B cell (primary cell): ENCODE results near the gene PPP6R3. TPM values are rescaled to one million over a fixed set of nuclear protein-coding genes. Genes with fewer than 3 reads are reported as not detected.

Experiments used
- ATAC-seq: fragments of 200-7000 bp; cut with Tn5 transposase; one replicate; pipeline ENCODE4 v1.10.0; 2021; ENCODE audit warnings: low read depth, mild to moderate bottlenecking, moderate number of reproducible peaks, moderate library complexity
- CTCF ChIA-PET: fragments of 350-600 bp; sonication (Branson Sonifier 250); formaldehyde crosslinking; loops from one replicate; lab custom pipeline; 2021; ENCODE audit warnings: antibody characterized with exemption, inconsistent platforms; lab: Charles Lee
- POLR2A ChIA-PET: fragments of 350-600 bp; sonication (Branson Sonifier 250); formaldehyde crosslinking; loops from one replicate; lab custom pipeline; 2021; ENCODE audit warnings: antibody characterized with exemption; lab: Charles Lee
- DNase-seq: peaks from one replicate; pipeline ENCODE4 v3.0.0; 2013
- H2AFZ ChIP-seq: 2 replicates; pipeline ENCODE4 v1.6.1; 2012; ENCODE audit warnings: mild to moderate bottlenecking, low read depth, low read length; ENCODE audit not compliant: insufficient read depth, poor library complexity, severe bottlenecking
- H3K27ac ChIP-seq, 2 donors: 1 replicate in 1 of 2; 2 replicates in 1 of 2; pipeline ENCODE4 v1.5.1; 2012 to 2013; ENCODE audit warnings: low read length in 2 of 2, mild to moderate bottlenecking in 2 of 2, moderate library complexity in 1 of 2
- H3K27me3 ChIP-seq, 4 experiments: fragments of 200-600 bp in 1 of 4; sonication (generic) in 1 of 4; replicated peaks in 1 of 4; 1 replicate in 2 of 4; 2 replicates in 2 of 4; pipeline versions ENCODE4 v1.6.1 to v1.7.0; 2013 to 2016; ENCODE audit warnings: low read length in 3 of 4, mild to moderate bottlenecking in 2 of 4, mixed read lengths in 1 of 4, moderate library complexity in 1 of 4; ENCODE audit not compliant: insufficient read depth in 4 of 4, control insufficient read depth in 3 of 4; ENCODE audit errors: control extremely low read depth in 1 of 4
- H3K36me3 ChIP-seq, 2 experiments: replicated peaks in 1 of 2; 1 replicate in 1 of 2; 2 replicates in 1 of 2; pipeline versions ENCODE4 v1.6.1 to v1.7.1; 2013; ENCODE audit warnings: low read length in 1 of 2; ENCODE audit not compliant: insufficient read depth in 2 of 2, control insufficient read depth in 1 of 2; ENCODE audit errors: control extremely low read depth in 1 of 2, extremely low read depth in 1 of 2
- H3K4me1 ChIP-seq, 2 donors: fragments of 200-600 bp in 1 of 2; sonication (generic) in 1 of 2; 1 replicate in 1 of 2; 2 replicates in 1 of 2; pipeline versions ENCODE4 v1.5.1 to v1.6.1; 2013 to 2017; ENCODE audit warnings: low read length in 2 of 2; ENCODE audit not compliant: control insufficient read depth in 2 of 2, insufficient read depth in 2 of 2
- H3K4me2 ChIP-seq: replicated peaks from 2 replicates; pipeline ENCODE3; 2012; ENCODE audit warnings: mild to moderate bottlenecking, low read depth, low read length; ENCODE audit not compliant: poor library complexity, severe bottlenecking
- H3K4me3 ChIP-seq, 5 experiments: fragments of 200-600 bp in 1 of 5; sonication (generic) in 1 of 5; 1 replicate in 3 of 5; 2 replicates in 2 of 5; pipeline versions ENCODE4 v1.5.1 to v1.7.0; 2011 to 2016; ENCODE audit warnings: low read length in 4 of 5, mild to moderate bottlenecking in 4 of 5, low read depth in 2 of 5, control low read depth in 1 of 5, moderate library complexity in 1 of 5; ENCODE audit not compliant: insufficient read depth in 1 of 5; ENCODE audit errors: control extremely low read depth in 1 of 5, extremely low read depth in 1 of 5
- H3K79me2 ChIP-seq: fragments of 200-600 bp; sonication (generic); one replicate; pipeline ENCODE4 v1.6.0; 2016; ENCODE audit warnings: low read length; ENCODE audit not compliant: control insufficient read depth, insufficient read depth
- H3K9ac ChIP-seq: fragments of 200-600 bp; sonication (generic); 2 replicates; pipeline ENCODE4 v1.6.1; 2017; ENCODE audit warnings: mild to moderate bottlenecking, low read length, moderate library complexity
- H3K9me3 ChIP-seq, 3 donors: one replicate each; pipeline versions ENCODE4 v1.6.1 to v1.7.1; 2013; ENCODE audit warnings: low read length in 2 of 3; ENCODE audit not compliant: control insufficient read depth in 2 of 3, insufficient read depth in 1 of 3; ENCODE audit errors: control extremely low read depth in 1 of 3
- H4K20me1 ChIP-seq: 2 replicates; pipeline ENCODE4 v1.6.0; 2012; ENCODE audit warnings: mild to moderate bottlenecking, low read length; ENCODE audit not compliant: insufficient read depth, control insufficient read depth, poor library complexity, severe bottlenecking
- H3K27ac Mint-ChIP-seq: one replicate; pipeline ENCODE4 v1.8.0; 2021; ENCODE audit warnings: mixed read lengths
- H3K27me3 Mint-ChIP-seq: one replicate; pipeline ENCODE4 v1.8.0; 2021; ENCODE audit warnings: mixed read lengths
- H3K4me1 Mint-ChIP-seq: one replicate; pipeline ENCODE4 v1.8.0; 2021; ENCODE audit warnings: mixed read lengths
- H3K4me3 Mint-ChIP-seq: one replicate; pipeline ENCODE4 v1.8.0; 2021; ENCODE audit warnings: mixed read lengths
- H3K9me3 Mint-ChIP-seq: one replicate; pipeline ENCODE4 v1.8.0; 2022; ENCODE audit warnings: mixed read lengths; ENCODE audit not compliant: insufficient read depth
- EZH2 ChIP-seq: IDR thresholded peaks from 2 replicates; pipeline ENCODE4 v1.6.1; 2012; ENCODE audit warnings: borderline replicate concordance, low read depth, mild to moderate bottlenecking, moderate library complexity, low read length; ENCODE audit not compliant: insufficient read depth, poor library complexity, severe bottlenecking
- WGBS: methylation state at CpG from one replicate; pipeline ENCODE4 v1.1.5; 2013; ENCODE audit warnings: missing lambda C conversion rate; ENCODE audit not compliant: insufficient coverage; 5-methylcytosine and 5-hydroxymethylcytosine counted together
- intact Hi-C: fragments of 100-400 bp; cut with micrococcal nuclease; formaldehyde crosslinking; loops from one replicate; pipeline ENCODE4 v1.10.0; 2022
- polyA plus RNA-seq: library from polyadenylated mRNA; depleted of rRNA; stranded (reverse); fragments of >200 nt; gene quantifications from 2 replicates; pipeline ENCODE4 v1.2.3, GENCODE V29; 2012
- total RNA-seq, 2 donors: library from RNA; stranded (reverse); fragments of 120-200 nt in 1 of 2; gene quantifications; 1 replicate in 1 of 2; 2 replicates in 1 of 2; pipeline versions ENCODE4 v1.2.3 to v1.2.4, GENCODE V29; 2013 to 2022
- TF ChIP-seq, protein P1 (sequence below): fragments of 200-600 bp; IDR thresholded peaks from one replicate; pipeline ENCODE4 v1.8.0; 2022; ENCODE audit warnings: antibody characterized with exemption, mild to moderate bottlenecking

The PPP6R3 gene
- total and polyA plus RNA-seq, 2 donors (not counting 1 experiment from before 2014, with no cell fraction given): 48.5 to 159 TPM

DNA sequence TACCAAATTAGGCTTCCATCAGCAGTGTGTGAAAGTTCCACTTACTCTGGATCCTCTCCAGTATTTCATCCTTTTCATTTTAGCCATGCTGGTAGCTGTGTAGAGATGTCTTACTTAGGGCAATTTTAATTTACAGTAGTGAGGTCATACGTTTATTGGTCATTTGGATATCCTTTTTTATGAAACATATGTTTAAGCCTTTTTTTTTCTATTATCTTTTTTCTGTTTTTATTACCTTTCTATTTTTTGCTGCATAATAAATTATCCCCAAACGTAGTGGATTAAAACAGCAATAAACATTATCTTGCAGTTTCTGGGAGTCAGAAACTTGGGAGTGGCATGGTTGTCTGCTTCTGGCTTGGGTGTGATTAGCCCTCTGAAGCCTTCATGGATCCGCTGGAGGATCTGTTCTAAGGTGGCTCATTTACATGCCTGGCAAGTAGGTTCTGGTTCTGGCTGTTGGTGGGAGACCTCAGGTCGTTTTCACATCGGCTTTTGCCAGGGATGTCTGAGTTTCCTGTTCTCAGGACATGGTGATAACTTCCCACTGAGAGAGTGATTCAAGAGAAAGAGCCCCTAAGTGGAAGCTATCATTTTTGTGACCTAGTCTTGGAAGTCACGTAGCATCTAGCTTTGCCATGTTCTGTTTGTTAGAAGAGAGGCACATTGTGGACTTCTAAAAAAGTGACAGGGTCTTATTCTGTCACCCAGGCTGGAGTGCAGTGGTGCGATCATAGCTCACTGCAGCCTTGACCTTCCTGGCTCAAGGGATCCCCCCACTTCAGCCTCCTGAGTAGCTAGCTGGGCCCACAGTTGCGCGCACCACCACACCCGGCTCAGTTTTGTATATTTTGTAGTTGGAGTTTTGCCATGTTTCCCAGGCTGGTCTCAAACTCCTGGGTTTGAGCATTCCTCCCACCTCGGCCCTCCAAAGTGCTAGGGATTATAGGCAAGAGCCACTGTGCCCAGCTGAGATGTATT lies 38.6 kb downstream of the PPP6R3 start:
- ATAC-seq (no peak), DNase-seq (no peak)
- peaks cover 72 to 80% of the 10 kb centered on the region in 2 donors for H3K4me1 ChIP-seq
- H2AFZ ChIP-seq: no peak overlapping the region
- H3K9me3 Mint-ChIP-seq: no peaks in the 10 kb centered on the region
- peaks cover 97% of the 10 kb centered on the region for H4K20me1 ChIP-seq
- no peaks in the 10 kb centered on the region for H3K27me3 ChIP-seq
- H3K27me3 Mint-ChIP-seq: no peaks in the 10 kb centered on the region
- peak overlapping the region; percentile 67 for H3K4me3 Mint-ChIP-seq
- peak overlapping the region in 1 of 2 donors; percentile 14 for H3K27ac ChIP-seq
- peak overlapping the region; percentile 34 for H3K9ac ChIP-seq
- intact Hi-C loops: no loop called here
- TF ChIP-seq, protein P1, sequence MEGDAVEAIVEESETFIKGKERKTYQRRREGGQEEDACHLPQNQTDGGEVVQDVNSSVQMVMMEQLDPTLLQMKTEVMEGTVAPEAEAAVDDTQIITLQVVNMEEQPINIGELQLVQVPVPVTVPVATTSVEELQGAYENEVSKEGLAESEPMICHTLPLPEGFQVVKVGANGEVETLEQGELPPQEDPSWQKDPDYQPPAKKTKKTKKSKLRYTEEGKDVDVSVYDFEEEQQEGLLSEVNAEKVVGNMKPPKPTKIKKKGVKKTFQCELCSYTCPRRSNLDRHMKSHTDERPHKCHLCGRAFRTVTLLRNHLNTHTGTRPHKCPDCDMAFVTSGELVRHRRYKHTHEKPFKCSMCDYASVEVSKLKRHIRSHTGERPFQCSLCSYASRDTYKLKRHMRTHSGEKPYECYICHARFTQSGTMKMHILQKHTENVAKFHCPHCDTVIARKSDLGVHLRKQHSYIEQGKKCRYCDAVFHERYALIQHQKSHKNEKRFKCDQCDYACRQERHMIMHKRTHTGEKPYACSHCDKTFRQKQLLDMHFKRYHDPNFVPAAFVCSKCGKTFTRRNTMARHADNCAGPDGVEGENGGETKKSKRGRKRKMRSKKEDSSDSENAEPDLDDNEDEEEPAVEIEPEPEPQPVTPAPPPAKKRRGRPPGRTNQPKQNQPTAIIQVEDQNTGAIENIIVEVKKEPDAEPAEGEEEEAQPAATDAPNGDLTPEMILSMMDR: no peak
- TF ChIP-seq EZH2: no peak
- H3K27ac Mint-ChIP-seq: peak overlapping the region; percentile 51
- 69% methylated on average over 3 of the region's 11 CpGs for WGBS
- H3K4me1 Mint-ChIP-seq: peaks cover 89% of the 10 kb centered on the region
- ChIA-PET POLR2A (no interaction called here), CTCF (no interaction called here)
- no peaks in the 10 kb centered on the region for H3K36me3 ChIP-seq
- no peaks in the 10 kb centered on the region for H3K9me3 ChIP-seq
- peaks cover 98% of the 10 kb centered on the region for H3K79me2 ChIP-seq
- peak overlapping the region in 1 of 5 experiments; percentile 13 for H3K4me3 ChIP-seq
- peak overlapping the region; percentile 51 for H3K4me2 ChIP-seq

- Mint-ChIP-seq H3K27ac (no peak overlapping the region), H3K4me3 (peak overlapping the region; percentile 44), H3K4me1 (peaks cover 89% of the 10 kb centered on the region), H3K9me3 (no peaks in the 10 kb centered on the region), H3K27me3 (no peaks in the 10 kb centered on the region)
- ATAC-seq: no peak
- peaks cover 78 to 83% of the 10 kb centered on the region in 2 donors for H3K4me1 ChIP-seq
- CTCF ChIA-PET: no interaction called here
- no peak overlapping the region for H3K9ac ChIP-seq
- H3K4me2 ChIP-seq: peak overlapping the region; percentile 51
- H2AFZ ChIP-seq: no peak overlapping the region
- H3K27me3 ChIP-seq: no peaks in the 10 kb centered on the region
- no peak for DNase-seq
- POLR2A ChIA-PET: no interaction called here
- H3K4me3 ChIP-seq: no peak overlapping the region
- H3K79me2 ChIP-seq: peaks cover 100% of the 10 kb centered on the region
- no peak overlapping the region for H3K27ac ChIP-seq
- peaks cover 97% of the 10 kb centered on the region for H4K20me1 ChIP-seq
- no peak for TF ChIP-seq EZH2
- TF ChIP-seq, protein P1: no peak
- no peaks in the 10 kb centered on the region for H3K36me3 ChIP-seq
- no peaks in the 10 kb centered on the region for H3K9me3 ChIP-seq
- WGBS: no CpG with 5 or more reads among the region's 2 CpGs
- intact Hi-C loops: no loop called here
These were observed 39.7 kb downstream of the PPP6R3 start for GRCh38 chr11:68500206-68500605.
